GM12873 (cell line): ENCODE measurements around the gene TEX26.

ENCODE experiments used
- TF ChIP-seq, protein P1 (sequence below): IDR thresholded peaks from 2 replicates; pipeline ENCODE4 v1.5.1; 2012; ENCODE audit warnings: low read depth, mild to moderate bottlenecking, moderate library complexity, low read length, control low read depth; ENCODE audit not compliant: insufficient read depth; ENCODE audit errors: missing control alignments

Gene TEX26

DNA sequence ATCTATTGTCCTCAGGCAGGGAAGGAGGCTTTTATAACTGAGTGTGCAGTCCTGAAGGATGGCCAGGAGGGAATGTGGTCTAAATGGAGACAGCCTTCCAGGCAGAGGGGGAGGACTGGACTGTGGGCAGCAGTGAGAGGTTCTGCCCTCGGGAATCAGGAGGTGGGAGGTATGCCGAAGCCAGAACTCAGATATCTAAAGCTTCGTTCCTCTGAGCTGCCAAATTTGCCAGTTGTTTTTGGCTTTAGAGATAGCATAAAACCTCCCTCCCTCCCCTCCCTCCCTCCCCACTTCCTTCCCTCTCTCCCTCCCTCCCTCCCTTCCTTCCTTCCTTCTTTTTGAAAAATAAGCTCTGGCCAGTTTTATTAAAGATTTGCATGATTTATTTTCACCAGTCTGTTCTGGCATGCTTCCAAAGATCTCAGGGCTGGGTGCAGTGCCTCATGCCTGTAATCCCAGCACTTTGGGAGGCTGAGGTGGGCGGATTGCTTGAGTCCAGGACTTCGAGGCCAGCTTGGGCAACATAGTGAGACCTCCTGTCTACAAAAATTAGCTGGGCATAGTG, 24.0 kb upstream of the TEX26 start:
- TF ChIP-seq, protein P1, sequence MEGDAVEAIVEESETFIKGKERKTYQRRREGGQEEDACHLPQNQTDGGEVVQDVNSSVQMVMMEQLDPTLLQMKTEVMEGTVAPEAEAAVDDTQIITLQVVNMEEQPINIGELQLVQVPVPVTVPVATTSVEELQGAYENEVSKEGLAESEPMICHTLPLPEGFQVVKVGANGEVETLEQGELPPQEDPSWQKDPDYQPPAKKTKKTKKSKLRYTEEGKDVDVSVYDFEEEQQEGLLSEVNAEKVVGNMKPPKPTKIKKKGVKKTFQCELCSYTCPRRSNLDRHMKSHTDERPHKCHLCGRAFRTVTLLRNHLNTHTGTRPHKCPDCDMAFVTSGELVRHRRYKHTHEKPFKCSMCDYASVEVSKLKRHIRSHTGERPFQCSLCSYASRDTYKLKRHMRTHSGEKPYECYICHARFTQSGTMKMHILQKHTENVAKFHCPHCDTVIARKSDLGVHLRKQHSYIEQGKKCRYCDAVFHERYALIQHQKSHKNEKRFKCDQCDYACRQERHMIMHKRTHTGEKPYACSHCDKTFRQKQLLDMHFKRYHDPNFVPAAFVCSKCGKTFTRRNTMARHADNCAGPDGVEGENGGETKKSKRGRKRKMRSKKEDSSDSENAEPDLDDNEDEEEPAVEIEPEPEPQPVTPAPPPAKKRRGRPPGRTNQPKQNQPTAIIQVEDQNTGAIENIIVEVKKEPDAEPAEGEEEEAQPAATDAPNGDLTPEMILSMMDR, result no peak

DNA sequence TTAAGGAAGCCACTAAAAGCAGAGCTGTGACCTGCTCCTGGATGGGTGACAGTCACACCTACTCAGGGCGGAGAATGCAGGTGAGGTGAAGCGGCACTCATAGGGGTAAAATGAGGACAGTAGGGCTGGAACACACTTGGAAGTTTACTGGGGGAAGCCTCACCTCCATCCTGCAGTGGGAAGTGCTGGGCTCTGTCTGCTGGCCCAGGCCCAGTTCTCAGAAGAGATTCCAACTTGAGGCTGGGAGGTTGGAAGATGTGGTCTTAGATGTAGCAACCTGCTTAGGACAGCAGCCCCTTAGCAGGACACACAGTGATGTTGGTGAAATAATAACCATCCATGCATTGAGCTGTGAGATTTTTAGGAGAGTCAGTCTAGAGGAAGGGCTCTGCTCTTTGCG, 21.8 kb upstream of the TEX26 start:
- TF ChIP-seq, protein P1, result no peak

DNA sequence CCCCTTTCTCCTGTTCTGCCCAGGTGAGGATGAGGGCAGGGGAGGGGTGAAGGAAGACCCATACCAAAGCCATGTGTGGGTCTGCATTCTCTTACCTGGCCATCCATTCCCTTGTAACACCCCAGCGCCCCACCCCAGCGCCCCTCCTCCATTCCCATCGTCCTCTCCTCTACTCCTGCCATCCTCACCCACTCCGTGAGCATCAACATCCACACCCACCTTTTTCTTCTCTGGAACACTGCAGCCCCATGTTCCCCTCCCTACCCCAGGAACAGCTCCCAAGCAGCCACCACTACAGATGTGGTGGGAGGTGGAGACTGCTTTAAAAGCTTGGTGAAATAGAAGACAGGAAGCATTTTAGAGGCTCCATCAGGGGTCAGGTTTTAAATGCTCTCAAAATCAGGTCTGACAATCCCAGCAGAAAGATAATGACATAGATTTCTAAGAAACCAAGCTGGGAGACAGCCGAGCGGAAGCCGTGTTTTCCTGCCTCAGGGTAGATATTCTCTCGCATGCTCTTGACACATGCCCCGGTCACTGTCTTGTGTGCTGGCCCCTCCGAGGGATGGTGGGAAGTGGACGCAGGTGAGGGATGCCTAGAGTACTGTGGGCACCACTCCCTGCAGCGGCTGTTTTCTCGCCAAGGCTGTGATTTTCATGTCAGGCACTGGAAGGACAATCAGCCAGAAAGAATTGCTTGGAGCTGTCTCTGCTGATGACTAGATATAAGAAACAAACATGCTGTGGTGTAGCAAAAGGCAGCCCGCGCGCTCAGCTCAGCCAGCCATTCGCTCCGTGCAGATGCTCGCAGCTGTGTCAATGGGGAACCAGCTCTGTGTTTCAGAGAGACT, 16.5 kb upstream of the TEX26 start:
- TF ChIP-seq, protein P1, result no peak

DNA sequence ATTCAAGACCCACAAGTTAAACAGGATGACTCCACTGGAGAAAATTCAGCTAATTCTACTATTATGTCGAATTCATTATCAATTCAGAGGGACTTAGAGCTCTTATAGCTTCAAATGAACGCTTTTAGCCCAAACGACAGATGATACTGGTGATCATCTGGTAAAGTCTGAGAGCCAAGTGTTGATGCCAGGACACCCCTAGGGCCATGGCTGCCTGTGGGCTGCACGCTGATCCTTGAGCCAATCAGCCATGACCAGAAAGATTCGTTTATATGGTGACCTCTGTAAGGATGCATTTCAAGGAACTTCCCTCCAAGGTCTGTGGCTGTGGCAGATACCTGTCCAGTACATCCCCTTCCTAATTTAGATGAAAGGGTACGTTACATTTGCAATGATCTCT, 15.5 kb upstream of the TEX26 start:
- TF ChIP-seq, protein P1, result no peak

DNA sequence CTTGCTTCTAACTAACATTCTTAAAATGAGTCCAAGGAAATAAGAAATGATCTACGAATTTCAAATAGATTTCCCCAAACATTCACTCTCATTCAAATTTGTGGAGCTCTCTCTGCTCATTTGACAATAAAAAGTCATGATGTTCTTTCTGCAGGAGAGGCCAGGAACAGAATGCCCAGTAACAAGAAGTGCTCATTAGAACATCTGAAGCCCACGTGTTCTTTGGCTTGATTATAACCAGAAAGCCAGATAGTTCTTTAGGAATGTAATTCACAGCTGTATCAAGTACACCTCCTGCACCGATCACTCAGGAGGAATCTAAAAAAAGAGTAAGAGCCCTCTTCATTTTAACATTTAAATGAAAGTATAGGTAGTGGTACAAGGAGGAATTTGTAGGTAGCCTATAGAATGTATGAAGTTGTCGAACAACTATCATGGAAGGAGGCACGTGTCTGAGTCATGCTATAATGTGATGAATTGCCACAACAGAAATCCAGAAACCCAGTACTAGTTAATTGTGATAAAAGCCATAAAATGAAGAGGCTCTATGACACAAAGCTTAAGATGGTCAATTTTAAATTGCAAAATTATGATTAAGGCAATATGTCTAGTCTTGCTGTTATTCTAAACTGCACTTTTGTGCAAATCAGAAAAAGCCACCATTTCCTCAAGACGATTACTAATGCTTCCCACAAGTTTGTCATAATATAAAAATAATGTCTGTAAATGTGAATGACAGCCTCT, 13.6 kb upstream of the TEX26 start:
- TF ChIP-seq, protein P1, result no peak

DNA sequence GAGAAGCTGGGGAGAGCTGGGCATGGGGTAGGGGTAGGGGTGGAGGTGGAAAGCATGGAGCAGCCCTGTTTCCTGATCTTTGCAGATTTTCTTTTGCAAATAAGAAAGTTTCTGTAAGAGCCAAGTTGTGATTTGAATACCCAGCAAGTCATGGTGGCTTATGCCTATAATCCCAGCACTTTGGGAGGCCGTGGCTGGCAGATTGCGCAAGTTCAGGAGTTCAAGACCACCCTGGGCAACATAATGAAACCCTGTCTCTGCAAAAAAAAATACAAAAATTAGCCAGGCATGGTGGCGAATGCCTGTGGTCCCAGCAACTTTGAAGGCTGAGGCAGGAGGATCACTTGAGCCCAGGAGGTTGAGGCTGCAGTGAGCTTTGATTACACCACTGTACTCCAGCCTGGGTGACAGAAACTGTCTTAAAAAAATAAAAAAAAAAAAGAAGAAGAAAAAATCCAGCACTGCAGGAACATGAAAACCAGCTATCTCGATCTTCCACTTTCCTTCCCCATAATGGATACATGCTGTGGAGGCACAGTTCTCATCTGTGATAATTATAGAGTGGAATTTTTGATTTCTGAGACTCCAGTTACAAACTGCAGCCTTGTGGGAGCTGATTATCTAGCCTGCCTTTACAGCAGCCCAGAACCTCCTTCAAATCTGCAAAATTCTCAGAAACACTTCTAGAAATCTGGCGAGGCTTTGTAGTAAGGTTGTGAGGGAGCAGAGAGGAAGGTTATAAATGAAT, 12.1 kb upstream of the TEX26 start:
- TF ChIP-seq, protein P1, result no peak
